Effector memory CD4-positive, alpha-beta T cell (primary cell): ENCODE results near the gene NRXN2.

Experiments used
- DNase-seq, 3 donors: peaks; one replicate each; pipeline ENCODE4 v3.0.0-alpha.2; 2020
- H3K27ac ChIP-seq: 2 replicates; pipeline ENCODE4 v1.7.0; 2013; ENCODE audit warnings: mild to moderate bottlenecking, low read length, moderate library complexity; ENCODE audit not compliant: insufficient read depth, poor library complexity, severe bottlenecking
- H3K27me3 ChIP-seq: replicated peaks from 2 replicates; pipeline ENCODE4 v1.7.0; 2013; ENCODE audit warnings: mild to moderate bottlenecking, low read length; ENCODE audit not compliant: insufficient read depth, control insufficient read depth, poor library complexity, severe bottlenecking
- H3K36me3 ChIP-seq: 2 replicates; pipeline ENCODE4 v1.7.0; 2013; ENCODE audit warnings: mild to moderate bottlenecking, low read length, moderate library complexity; ENCODE audit not compliant: control insufficient read depth, insufficient read depth
- H3K4me1 ChIP-seq: 2 replicates; pipeline ENCODE4 v1.7.0; 2013; ENCODE audit warnings: low read length, mild to moderate bottlenecking; ENCODE audit not compliant: control insufficient read depth, insufficient read depth, poor library complexity, severe bottlenecking
- H3K4me3 ChIP-seq: 2 replicates; pipeline ENCODE4 v1.7.0; 2013; ENCODE audit warnings: low read length, low read depth, mild to moderate bottlenecking; ENCODE audit not compliant: insufficient read depth, poor library complexity, severe bottlenecking
- H3K9me3 ChIP-seq: 2 replicates; pipeline ENCODE4 v1.7.0; 2013; ENCODE audit warnings: mild to moderate bottlenecking, low read length, moderate library complexity; ENCODE audit not compliant: control insufficient read depth

The NRXN2 gene

DNA sequence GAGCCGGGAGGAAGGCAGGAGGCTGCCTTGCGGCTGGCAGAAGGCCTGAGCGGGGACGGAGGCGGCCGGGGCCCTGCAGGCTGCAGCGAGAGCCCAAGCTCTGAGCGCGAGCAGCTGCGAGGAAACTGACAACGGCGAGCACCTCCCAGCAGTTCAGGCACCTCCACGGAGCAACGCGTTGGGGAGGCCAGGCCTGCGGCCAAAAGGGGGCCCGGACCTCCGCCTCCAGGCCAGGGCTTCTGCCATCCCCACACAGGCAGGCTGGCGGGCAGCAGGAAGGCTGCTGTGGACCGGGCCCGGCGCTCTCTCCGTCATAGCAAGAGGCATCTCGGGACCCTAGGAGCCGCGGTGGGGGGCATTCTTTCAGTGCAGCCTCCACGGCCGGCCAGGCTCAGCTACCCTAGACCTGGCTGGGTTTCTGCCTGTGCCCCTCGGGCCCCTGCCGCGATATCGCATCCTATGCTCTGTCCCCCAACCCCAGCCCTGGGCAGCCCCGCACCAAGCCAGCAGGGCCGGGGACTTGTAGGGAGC lies 154.9 kb downstream of the NRXN2 start:
- Histone ChIP-seq H3K27me3 (no peaks in the 10 kb centered on the region), H3K27ac (no peak overlapping the region), H3K9me3 (no peaks in the 10 kb centered on the region), H3K4me1 (no peaks in the 10 kb centered on the region), H3K36me3 (no peaks in the 10 kb centered on the region), H3K4me3 (no peak overlapping the region)
- no peak for DNase-seq

DNA sequence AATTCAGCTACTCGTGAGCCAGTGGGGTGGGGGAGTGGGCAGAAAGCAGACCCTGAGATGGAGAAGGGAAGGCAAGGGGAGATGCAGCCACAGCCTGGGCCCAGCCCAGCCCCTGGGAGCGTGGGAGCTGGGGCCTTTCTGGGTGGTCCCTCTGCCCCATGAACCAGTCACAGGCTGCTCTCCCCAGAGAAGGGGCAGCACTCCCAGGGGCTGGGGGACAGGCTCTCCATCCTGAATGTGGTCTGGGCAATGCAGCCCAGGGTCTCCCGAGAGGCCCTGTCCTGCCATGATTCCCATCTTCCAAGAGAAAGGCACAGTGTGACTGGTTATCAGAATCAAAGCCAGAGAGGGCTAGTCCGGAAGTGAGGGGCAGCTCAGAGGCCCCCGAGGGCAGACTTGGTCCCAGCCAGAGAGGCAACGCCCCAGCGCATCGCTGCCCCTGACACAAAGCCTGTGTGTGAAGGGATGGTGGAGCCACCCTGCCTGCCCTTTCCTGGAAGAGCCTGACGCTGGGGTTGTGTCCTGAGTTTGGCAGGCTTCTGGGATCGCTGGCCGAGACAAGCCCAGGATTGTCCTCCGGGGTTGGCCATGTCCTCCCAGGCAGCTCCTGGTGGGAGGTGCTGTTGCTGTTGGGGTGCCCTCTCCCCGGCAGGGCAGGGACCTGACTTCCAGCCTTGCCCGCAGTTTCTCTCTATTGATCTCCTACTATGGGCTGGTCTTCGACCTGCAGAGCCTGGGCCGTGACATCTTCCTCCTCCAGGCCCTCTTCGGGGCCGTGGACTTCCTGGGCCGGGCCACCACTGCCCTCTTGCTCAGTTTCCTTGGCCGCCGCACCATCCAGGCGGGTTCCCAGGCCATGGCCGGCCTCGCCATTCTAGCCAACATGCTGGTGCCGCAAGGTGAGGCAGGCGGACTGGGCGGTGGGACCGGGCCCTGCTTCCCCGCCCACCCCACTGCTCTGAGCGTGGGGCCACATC lies 155.8 kb downstream of the NRXN2 start:
- Histone ChIP-seq H3K36me3 (no peaks in the 10 kb centered on the region), H3K4me3 (no peak overlapping the region)

DNA sequence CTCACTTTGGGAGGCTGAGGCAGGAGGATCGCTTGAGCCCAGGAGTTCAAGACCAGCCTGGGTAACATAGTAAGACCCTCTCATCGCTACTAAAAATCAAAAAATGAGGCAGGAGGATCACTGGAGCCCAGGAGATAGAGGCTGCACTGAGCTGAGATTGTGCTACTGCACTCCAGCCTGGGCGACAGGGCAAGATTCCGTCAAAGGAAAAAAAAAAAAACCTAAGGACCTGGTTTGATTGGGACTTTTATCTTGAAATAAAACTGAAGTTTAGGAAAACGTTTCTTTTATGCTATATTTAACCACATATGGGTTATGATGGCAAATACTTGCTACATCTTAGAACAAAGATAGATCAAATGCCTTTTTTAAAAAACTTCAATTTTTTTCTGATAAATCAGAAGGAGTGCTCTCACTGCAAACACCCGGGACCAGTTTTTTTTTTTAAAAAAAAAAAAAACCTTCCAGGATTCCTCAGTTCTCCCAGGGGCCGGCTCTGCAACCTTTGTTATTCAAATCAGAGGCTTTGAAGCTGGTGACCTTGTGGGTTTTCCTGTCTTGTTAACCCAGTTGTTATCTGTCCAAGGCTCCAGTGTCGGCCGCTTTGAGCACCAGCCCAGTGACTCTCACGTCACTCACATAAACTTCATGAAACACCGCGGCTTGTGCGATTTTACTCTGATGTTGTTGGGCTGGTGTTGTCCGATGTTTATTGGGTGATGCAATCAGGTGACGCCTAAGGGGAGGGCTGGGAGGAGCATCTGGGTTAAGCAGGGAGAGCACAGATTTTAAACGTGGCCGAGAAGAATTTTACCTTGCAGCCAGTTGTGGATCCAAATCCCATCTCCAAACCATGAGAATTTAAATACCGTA lies 156.7 kb downstream of the NRXN2 start:
- H3K27me3 ChIP-seq, result no peaks in the 10 kb centered on the region
- H3K36me3 ChIP-seq, result no peaks in the 10 kb centered on the region
- H3K4me1 ChIP-seq, result no peaks in the 10 kb centered on the region
- no peak overlapping the region for H3K4me3 ChIP-seq
- peak in 1 of 3 donors; percentile 2 for DNase-seq
- no peaks in the 10 kb centered on the region for H3K9me3 ChIP-seq
- H3K27ac ChIP-seq, result no peak overlapping the region

More for the DNA sequence above, 155.8 kb downstream of the NRXN2 start:
- Histone ChIP-seq H3K27ac (no peak overlapping the region), H3K4me1 (no peaks in the 10 kb centered on the region), H3K27me3 (no peaks in the 10 kb centered on the region), H3K9me3 (no peaks in the 10 kb centered on the region)
- DNase-seq, result no peak

DNA sequence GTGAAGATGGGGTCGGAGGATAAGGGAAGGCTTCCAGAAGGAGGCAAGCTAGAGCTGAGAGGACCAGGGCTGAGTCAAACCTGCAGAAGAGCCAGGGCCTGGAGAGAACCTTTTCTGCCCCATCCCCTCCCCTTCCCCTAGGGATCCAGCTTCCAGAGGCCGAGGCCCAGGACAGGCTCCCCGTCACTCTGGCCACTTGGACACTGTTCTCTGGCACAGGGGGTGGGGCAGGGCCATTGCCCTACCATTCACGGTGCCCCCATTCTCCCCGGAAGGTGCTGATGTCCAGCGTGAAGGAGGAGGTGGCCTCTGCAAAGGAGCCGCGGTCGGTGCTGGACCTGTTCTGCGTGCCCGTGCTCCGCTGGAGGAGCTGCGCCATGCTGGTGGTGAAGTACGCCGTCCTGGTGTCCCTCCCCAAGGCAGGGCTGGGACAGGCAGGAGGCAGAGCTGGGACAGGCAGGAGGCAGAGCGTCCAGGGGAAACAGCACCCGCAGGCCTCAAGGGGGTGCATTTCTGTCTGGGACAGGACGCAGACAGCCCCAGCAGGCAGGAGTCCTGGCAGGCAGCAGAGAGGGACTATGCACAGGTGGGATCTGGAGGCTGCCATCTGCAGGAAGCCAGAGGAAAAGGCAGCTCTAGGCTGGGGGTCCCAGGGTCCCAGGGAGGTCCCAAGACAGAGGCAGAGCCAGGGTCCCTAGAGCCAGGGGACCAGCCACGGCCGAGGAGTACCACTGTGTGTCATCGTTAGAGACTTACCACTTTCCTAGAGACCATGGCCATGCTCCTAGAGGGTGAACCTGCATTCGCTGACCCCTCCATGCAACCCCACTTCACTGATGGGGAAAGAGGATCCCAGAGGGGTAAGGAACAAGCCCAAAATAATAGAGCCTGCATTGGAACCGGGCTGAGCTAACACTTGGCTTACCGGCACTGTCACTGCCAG lies 157.8 kb downstream of the NRXN2 start:
- Histone ChIP-seq H3K4me1 (no peaks in the 10 kb centered on the region), H3K27me3 (no peaks in the 10 kb centered on the region)
- DNase-seq, result no peak

DNA sequence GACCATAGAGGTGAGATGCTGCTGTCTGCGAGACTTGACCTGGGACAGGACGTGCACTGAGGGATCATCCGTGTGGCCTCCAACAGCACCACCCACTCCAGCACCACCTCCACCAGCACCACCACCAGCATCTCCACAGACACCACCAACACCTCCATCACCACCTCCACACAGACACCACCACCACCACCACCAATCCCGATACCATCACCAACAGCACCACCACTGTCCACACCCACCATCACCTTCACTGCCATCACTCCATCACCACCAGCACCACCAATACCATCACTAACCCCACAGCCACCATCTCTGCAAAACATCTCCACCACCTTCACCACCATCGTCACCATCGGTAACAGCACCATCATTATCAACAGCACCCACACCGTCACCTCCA lies 158.6 kb downstream of the NRXN2 start:
- H3K36me3 ChIP-seq, result no peaks in the 10 kb centered on the region
- no peak overlapping the region for H3K4me3 ChIP-seq
- H3K27ac ChIP-seq, result no peak overlapping the region
- H3K9me3 ChIP-seq, result no peaks in the 10 kb centered on the region
- H3K27me3 ChIP-seq, result no peaks in the 10 kb centered on the region
- no peak for DNase-seq
- no peaks in the 10 kb centered on the region for H3K4me1 ChIP-seq

More for the DNA sequence above, 157.8 kb downstream of the NRXN2 start:
- no peak overlapping the region for H3K27ac ChIP-seq
- H3K4me3 ChIP-seq, result no peak overlapping the region
- H3K9me3 ChIP-seq, result no peaks in the 10 kb centered on the region
- no peaks in the 10 kb centered on the region for H3K36me3 ChIP-seq

DNA sequence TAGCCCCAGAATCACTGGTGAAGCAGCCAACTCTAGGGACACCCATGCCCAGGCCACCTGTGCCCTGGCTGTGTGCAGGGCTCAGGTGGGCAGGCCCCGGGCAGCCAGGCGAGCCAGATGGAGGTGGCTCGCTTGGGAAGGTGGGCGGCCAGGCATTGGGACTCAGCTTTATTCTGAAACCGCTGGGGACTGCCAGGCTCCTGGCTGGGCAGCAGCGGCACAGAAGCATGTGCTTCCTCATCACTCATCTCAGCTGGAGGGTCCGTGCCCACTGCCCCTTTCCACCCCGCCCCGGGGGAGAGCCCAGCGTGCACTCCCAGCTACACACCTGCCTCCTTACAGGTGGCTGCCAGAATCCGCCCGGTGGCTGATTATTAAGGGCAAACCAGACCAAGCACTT lies 159.0 kb downstream of the NRXN2 start:
- no peaks in the 10 kb centered on the region for H3K36me3 ChIP-seq
- H3K4me1 ChIP-seq, result no peaks in the 10 kb centered on the region
- DNase-seq, result no peak
- H3K9me3 ChIP-seq, result no peaks in the 10 kb centered on the region
- H3K27me3 ChIP-seq, result no peaks in the 10 kb centered on the region
- no peak overlapping the region for H3K27ac ChIP-seq
- no peak overlapping the region for H3K4me3 ChIP-seq

DNA sequence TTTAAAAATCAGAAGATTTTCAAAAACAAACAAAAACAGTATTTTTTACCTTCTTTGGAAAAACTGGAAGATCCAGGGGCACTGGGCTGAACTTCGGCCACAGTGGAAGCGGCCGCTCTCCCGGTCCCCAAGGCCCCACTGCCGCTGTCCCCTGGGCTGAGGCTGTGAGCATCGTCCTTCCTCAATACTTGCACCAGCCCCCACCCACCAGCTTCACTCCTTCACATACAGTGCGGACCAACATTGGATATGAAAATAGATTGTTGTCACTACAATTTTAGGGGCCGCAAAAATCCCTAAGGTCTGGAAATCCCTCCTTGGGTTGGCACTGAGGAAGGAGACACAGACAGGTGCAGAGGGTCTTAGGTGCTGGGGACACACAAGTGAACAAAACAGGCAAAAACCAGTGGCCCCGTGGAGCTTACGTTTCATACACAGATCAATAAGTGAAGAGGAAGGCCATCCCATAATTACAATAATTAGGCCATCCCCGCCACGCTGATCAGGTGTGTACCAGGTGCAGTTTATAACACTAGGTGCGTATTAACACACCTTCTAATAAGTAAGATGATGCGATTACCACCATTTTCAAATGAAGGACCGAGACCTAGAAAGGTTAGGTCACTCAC lies 160.2 kb downstream of the NRXN2 start:
- DNase-seq, result no peak
- no peaks in the 10 kb centered on the region for H3K36me3 ChIP-seq
- H3K9me3 ChIP-seq, result no peaks in the 10 kb centered on the region
- H3K4me1 ChIP-seq, result no peaks in the 10 kb centered on the region
- no peaks in the 10 kb centered on the region for H3K27me3 ChIP-seq
- H3K4me3 ChIP-seq, result no peak overlapping the region
- no peak overlapping the region for H3K27ac ChIP-seq

DNA sequence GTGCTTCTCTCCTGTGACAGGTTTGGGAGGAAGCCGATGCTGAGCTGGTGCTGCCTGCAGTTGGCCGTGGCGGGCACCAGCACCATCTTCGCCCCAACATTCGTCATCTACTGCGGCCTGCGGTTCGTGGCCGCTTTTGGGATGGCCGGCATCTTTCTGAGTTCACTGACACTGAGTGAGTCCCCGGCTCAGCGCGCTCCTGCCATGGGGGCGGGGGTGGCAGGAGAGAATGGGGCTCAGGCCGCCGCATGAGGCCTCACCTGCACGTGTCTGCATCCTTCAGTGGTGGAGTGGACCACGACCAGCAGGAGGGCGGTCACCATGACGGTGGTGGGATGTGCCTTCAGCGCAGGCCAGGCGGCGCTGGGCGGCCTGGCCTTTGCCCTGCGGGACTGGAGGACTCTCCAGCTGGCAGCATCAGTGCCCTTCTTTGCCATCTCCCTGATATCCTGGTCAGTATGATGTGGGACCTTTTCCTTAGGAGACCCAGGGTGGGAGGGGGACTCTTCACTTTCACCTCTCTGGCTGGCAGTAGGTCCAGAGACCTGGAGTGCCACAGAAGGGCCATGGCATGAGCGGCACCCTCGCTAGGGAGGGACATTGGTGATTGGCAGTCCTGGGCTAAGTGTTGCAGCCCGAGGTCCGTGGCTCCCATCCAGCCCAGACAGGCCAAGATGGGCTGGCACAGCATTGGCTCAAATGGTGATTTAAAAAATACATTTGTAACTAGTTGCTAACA lies 160.8 kb downstream of the NRXN2 start:
- H3K36me3 ChIP-seq, result no peaks in the 10 kb centered on the region
- no peak for DNase-seq

More for the DNA sequence above, 160.8 kb downstream of the NRXN2 start:
- no peaks in the 10 kb centered on the region for H3K4me1 ChIP-seq
- no peak overlapping the region for H3K4me3 ChIP-seq
- no peaks in the 10 kb centered on the region for H3K9me3 ChIP-seq
- no peak overlapping the region for H3K27ac ChIP-seq
- no peaks in the 10 kb centered on the region for H3K27me3 ChIP-seq
